Spinal cord (tissue), 10 donors: Measurements from ENCODE around the gene GNB1. TPM values are rescaled to one million over a fixed set of nuclear protein-coding genes. Genes with fewer than 3 reads are reported as not detected.
"Not testable (repeated sequence)": the region's sequence is repeated elsewhere in the genome, so short reads cannot be mapped to it uniquely, and the experiment has no call there.

Source experiments
- DNase-seq, 6 donors: peaks; one replicate each; pipeline versions ENCODE4 v3.0.0 to v3.0.0-alpha.2; 2013 to 2015; ENCODE audit warnings: low spot score in 6 of 6, low read depth in 4 of 6
- H3K27ac ChIP-seq: one replicate; pipeline ENCODE4 v1.5.1; 2013; ENCODE audit warnings: low read depth, low read length, control low read depth
- H3K27me3 ChIP-seq: one replicate; pipeline ENCODE4 v1.6.1; 2013; ENCODE audit warnings: low read length; ENCODE audit not compliant: control insufficient read depth, insufficient read depth
- H3K36me3 ChIP-seq: one replicate; pipeline ENCODE4 v1.6.1; 2013; ENCODE audit warnings: low read length; ENCODE audit not compliant: control insufficient read depth, insufficient read depth
- H3K4me1 ChIP-seq: one replicate; pipeline ENCODE4 v1.6.1; 2013; ENCODE audit warnings: low read length; ENCODE audit not compliant: control insufficient read depth, insufficient read depth
- H3K4me3 ChIP-seq: one replicate; pipeline ENCODE4 v1.5.1; 2013; ENCODE audit warnings: low read depth, low read length, control low read depth
- H3K9me3 ChIP-seq: one replicate; pipeline ENCODE4 v1.6.1; 2013; ENCODE audit warnings: low read length; ENCODE audit not compliant: control insufficient read depth, insufficient read depth
- WGBS: methylation state at CpG from one replicate; pipeline ENCODE4 v1.1.5; 2013; ENCODE audit warnings: missing lambda C conversion rate; ENCODE audit not compliant: insufficient coverage; 5-methylcytosine and 5-hydroxymethylcytosine counted together
- long read RNA-seq, 4 donors: transcript quantifications; one replicate each; lab custom pipeline, GENCODE V29; 2026
- polyA plus RNA-seq, 2 donors: library from polyadenylated mRNA; unstranded; fragments of 120-200 nt; gene quantifications; one replicate each; pipeline ENCODE4 v1.2.1, GENCODE V29; 2013; ENCODE audit not compliant: insufficient read length in 2 of 2
- total RNA-seq, 2 donors: library from RNA; depleted of rRNA in 1 of 2; stranded (reverse); fragments of 120-200 nt in 1 of 2; fragments of >200 nt in 1 of 2; gene quantifications; one replicate each; pipeline versions ENCODE4 v1.2.3 to v1.2.4, GENCODE V29; 2013 to 2014
- donor health status: healthy.

The GNB1 gene
- 100 to 1,000 TPM; 129 to 238 TPM for total RNA-seq
- 100 to 1,000 TPM; 634 to 651 TPM for polyA plus RNA-seq
- long read RNA-seq, donor 1, transcript GNB1-201 (12 exons, 3,132 nt): major isoform, 83 of 277 reads
- long read RNA-seq, donor 1, transcript GNB1-209 (11 exons, 3,145 nt): minor isoform, 12 of 277 reads
- long read RNA-seq, donor 1, partial matches to known transcripts: 168 of 277 reads
- long read RNA-seq, donor 1, other reads (novel, unspliced or antisense): 12 of 277 reads
- long read RNA-seq, donor 2, transcript GNB1-201 (12 exons, 3,132 nt): major isoform, 28 of 40 reads
- long read RNA-seq, donor 2, partial matches to known transcripts: 7 of 40 reads
- long read RNA-seq, donor 2, other reads (novel, unspliced or antisense): 0 of 40 reads
- long read RNA-seq, donor 3, transcript GNB1-201 (12 exons, 3,132 nt): major isoform, 52 of 89 reads
- long read RNA-seq, donor 3, transcript GNB1-209 (11 exons, 3,145 nt): minor isoform, 11 of 89 reads
- long read RNA-seq, donor 3, partial matches to known transcripts: 26 of 89 reads
- long read RNA-seq, donor 3, other reads (novel, unspliced or antisense): 0 of 89 reads
- long read RNA-seq, donor 4, transcript GNB1-201 (12 exons, 3,132 nt): major isoform, 32 of 66 reads
- long read RNA-seq, donor 4, partial matches to known transcripts: 29 of 66 reads
- long read RNA-seq, donor 4, other reads (novel, unspliced or antisense): 0 of 66 reads

- no peaks in the 10 kb centered on the region for H3K27me3 ChIP-seq
- peak within 1 kb of the TSS; percentile 66 for H3K4me3 ChIP-seq
- H3K9me3 ChIP-seq: no peaks in the 10 kb centered on the region
- peaks cover 17% of the 10 kb centered on the region for H3K36me3 ChIP-seq
- DNase-seq: peak; percentile 88 to 98 (median 93)
- H3K27ac ChIP-seq: peak within 1 kb of the TSS; percentile 82
- WGBS: under 1% methylated on average over 132 of the region's 137 CpGs
- peaks cover 62% of the 10 kb centered on the region for H3K4me1 ChIP-seq
These were observed at the start of gene GNB1 for GRCh38 chr1:1890506-1891348. TSS of gene GNB1 (minus strand) at chr1:1891087. CDS start at chr1:1825453, 65,634 bp downstream.

DNA sequence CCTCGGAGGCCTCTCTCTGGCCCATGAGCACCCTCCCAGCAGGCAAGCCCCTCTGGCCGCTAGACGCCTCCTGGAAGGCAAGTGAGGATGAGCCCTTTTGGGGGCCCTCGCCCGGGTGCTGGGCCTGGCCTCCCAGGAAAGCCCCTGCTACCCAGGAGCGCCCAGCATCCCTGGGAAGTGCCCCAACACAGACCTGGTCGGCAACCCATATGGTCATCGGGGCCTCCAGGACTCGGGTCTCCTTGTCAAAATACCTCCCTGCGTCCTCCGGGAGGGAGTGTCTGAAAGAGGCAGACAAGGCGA lies 49.2 kb upstream of the GNB1 start:
- peaks cover 2% of the 10 kb centered on the region for H3K27me3 ChIP-seq

DNA sequence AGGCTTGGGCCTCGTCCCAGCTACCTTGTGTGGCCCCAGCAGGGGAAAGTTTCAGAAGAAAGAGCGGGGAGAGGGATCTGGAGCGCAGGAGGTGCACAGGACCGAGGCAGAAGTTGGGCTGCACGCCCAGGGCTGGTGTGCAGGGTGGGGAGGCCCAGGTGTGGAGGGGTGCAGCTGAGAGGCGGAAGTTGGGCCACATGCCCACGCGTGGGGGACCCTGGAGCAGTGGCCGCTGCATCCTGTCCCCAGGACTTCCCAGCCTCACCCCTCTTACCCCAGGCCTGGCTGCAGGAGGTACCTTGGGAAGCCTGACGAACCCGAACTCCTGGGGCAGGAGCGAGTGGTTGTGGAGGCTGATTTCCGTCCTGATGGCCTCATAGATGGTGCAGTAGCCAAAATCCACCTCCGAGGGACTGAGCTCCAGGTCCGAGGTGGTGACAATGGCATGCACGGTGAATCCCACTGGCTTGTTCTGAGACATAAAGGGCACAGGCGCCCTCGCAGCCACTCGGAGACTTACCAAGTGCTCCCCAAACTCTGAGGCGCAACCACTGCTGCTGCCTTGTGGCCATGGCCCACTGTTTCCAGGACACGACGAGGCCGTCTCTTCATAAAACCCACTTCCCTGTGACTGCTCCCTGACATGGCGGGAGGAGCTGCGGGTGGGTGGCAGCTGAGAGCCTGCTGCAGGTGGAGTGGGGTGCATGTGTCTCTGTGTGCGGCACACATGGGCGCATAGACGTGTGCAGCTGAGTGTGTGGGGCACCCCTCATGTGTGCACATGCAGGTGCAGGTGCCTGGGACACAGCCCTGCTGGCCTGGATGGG lies 48.6 kb upstream of the GNB1 start:
- H3K36me3 ChIP-seq: peaks cover 5% of the 10 kb centered on the region
- no peak overlapping the region for H3K27ac ChIP-seq
- 89% methylated on average over 24 of the region's 28 CpGs for WGBS
- peaks cover 2% of the 10 kb centered on the region for H3K27me3 ChIP-seq
- no peak overlapping the region for H3K4me3 ChIP-seq
- DNase-seq: no peak
- H3K9me3 ChIP-seq: no peaks in the 10 kb centered on the region
- H3K4me1 ChIP-seq: peaks cover 6% of the 10 kb centered on the region

More for the DNA sequence above, 49.2 kb upstream of the GNB1 start:
- Histone ChIP-seq H3K36me3 (peaks cover 5% of the 10 kb centered on the region), H3K4me1 (peaks cover 6% of the 10 kb centered on the region), H3K9me3 (no peaks in the 10 kb centered on the region), H3K27ac (no peak overlapping the region), H3K4me3 (no peak overlapping the region)
- WGBS: 86% methylated on average over 12 of the region's 12 CpGs
- no peak for DNase-seq

- Histone ChIP-seq H3K4me1 (peaks cover under 1% of the 10 kb centered on the region), H3K9me3 (no peaks in the 10 kb centered on the region), H3K27me3 (peaks cover 2% of the 10 kb centered on the region), H3K27ac (no peak overlapping the region), H3K36me3 (peaks cover 5% of the 10 kb centered on the region), H3K4me3 (no peak overlapping the region)
- WGBS: 84% methylated on average over 24 of the region's 24 CpGs
- DNase-seq: no peak
These were observed 47.9 kb upstream of the GNB1 start for GRCh38 chr1:1938613-1939295.

GRCh38 chr1:1938276-1938573 lies 47.3 kb upstream of the GNB1 start:
- no peak for DNase-seq
- Histone ChIP-seq H3K27ac (no peak overlapping the region), H3K27me3 (peaks cover 2% of the 10 kb centered on the region), H3K4me3 (no peak overlapping the region), H3K4me1 (no peaks in the 10 kb centered on the region), H3K36me3 (peaks cover 5% of the 10 kb centered on the region), H3K9me3 (no peaks in the 10 kb centered on the region)
- 79% methylated on average over 6 of the region's 6 CpGs for WGBS

- WGBS: 76% methylated on average over 15 of the region's 16 CpGs
- Histone ChIP-seq H3K4me1 (no peaks in the 10 kb centered on the region), H3K4me3 (no peak overlapping the region), H3K27me3 (peaks cover 2% of the 10 kb centered on the region), H3K27ac (no peak overlapping the region), H3K9me3 (no peaks in the 10 kb centered on the region), H3K36me3 (peaks cover 5% of the 10 kb centered on the region)
- DNase-seq: no peak
These were observed 46.8 kb upstream of the GNB1 start for GRCh38 chr1:1937549-1938275.

- Histone ChIP-seq H3K4me1 (no peaks in the 10 kb centered on the region), H3K27ac (no peak overlapping the region), H3K27me3 (peaks cover 2% of the 10 kb centered on the region), H3K4me3 (no peak overlapping the region), H3K36me3 (peaks cover 2% of the 10 kb centered on the region), H3K9me3 (no peaks in the 10 kb centered on the region)
- 83% methylated on average over 15 of the region's 15 CpGs for WGBS
- DNase-seq: no peak
These were observed 46.2 kb upstream of the GNB1 start for GRCh38 chr1:1937061-1937460.

- not testable (repeated sequence) for H3K27me3 ChIP-seq, H3K4me3 ChIP-seq, H3K9me3 ChIP-seq, H3K36me3 ChIP-seq, H3K27ac ChIP-seq, DNase-seq, H3K4me1 ChIP-seq
- 96% methylated on average over 19 of the region's 21 CpGs for WGBS
These were observed 44.0 kb upstream of the GNB1 start for GRCh38 chr1:1934848-1935247.
